ENCODE measurements around the gene ASTN2.

ASTN2 gene

DNA sequence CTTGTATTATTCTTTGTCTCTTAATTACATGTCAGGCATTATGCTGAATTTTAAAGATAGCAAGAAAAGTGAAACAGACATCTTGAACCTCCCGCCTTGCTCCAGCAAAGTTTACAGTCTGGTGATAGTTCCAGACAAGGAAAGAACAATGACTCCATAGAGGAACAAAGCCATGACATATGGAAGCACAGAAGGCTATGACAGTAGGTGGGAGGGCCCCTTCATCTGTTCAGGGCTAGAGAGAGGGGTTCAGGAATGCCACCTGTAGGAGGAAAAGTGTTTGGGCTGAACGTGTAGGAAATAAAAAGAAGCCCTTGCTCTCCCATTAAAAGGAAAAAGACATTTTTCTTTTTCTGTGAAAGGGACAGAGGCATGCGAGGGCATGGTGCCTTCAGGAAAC, 412.2 kb downstream of the ASTN2 start:
- ATAC-seq = no peak

- no peak for ATAC-seq
These were observed 414.0 kb downstream of the ASTN2 start for GRCh38 chr9:117000834-117001233.

DNA sequence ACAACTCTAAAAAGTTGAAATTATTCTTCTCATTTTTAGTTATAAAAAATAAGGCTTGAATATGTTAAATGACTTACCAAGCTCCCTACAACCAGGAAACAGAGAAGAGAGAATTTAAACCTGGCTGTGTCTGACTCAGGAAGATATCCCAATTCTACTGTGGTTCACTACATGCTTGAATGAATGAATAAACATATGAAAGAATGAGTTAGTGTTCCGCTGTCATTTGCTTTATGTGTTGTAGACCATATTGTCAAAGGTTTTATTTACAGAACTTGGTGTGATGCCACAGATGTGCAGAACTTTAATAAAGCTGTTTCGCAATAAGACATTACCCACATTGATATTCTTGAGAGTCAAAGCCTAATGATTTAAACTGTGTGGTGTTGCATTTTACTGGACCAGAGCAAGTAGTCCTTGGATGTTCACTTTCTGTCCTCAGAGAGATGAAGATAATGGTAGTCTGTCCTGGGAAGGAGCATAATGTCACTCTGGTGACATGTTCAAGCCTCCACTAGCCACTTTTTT, 414.6 kb downstream of the ASTN2 start:
- no peak for ATAC-seq

DNA sequence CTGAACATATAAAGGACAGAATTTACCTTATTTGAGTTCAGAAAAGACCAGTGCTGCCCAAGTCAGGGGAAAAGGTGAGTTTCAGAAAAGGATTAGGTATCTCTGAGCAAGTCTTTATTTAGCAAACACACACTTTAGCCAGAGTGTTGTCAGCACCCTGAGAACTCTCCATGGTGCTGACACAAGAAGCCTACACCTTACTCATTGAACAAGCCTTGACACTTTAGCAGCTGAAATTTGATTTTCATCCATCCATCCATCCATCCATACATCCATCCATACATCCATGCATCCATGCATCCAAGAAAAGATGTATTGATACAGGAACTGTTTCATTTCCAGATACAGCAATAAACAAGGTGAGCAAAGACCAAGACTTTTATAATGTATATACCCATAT, 416.6 kb downstream of the ASTN2 start:
- no peak for ATAC-seq

DNA sequence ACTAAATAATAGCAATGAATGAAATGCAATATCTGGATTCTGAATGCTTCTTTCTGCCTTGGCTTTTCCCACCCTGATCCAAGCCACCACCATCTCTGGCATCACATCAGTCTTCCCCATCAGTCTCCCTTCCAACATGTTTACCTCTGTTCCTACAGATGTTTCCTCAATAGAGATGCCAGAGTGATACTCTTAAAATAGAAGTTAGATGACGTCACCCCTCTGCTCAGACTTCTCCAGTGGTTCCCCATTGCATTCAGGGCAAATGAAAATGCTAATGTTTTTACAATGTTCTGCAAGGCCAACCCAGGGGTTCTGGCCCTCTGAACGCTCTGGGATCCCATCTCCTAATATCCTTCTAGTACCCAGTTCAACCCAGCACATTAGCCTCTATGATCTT, 422.0 kb downstream of the ASTN2 start:
- no peak for ATAC-seq

DNA sequence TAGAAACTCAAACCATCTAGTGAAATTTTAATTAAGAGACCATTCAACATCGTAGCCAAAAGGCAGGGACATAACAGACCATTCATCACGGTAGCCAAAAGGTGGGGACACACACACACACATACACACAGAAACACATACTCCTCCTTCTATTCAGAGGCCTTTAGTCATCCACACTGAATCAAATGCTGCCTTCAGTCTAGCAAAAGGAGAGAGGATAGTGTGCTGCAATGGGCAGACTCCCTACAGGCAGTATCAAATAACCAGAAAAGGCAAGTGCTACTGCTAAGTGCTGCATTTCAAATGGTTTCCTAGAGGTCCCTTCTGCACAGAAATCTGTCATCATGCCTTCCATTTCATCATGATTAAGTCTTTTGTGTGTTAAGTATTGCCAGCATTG, 423.8 kb downstream of the ASTN2 start:
- ATAC-seq = no peak

- ATAC-seq = no peak
These were observed 424.3 kb downstream of the ASTN2 start for GRCh38 chr9:116990592-116990991.

GRCh38 chr9:116987721-116988485, 427.0 kb downstream of the ASTN2 start:
- ATAC-seq = no peak

DNA sequence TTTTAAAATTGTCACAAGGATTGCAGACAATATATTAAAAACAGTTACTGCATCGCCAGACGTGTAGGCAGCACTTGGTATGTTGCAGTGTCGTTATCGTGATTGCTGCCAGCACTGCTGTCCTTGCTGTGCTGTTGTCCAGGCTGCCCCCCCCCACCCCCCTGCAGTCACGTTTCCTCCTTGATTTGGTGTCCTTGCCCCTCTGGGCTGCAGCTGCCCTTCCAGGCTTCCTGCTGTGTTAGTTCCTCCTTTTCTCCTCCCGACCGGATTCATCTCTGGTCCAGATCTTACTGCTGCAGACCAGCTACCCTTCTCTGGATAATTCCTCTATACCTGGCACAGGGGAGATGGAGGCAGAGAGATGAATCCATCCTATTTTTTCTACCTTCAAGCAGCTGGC, 428.8 kb downstream of the ASTN2 start:
- ATAC-seq = no peak

DNA sequence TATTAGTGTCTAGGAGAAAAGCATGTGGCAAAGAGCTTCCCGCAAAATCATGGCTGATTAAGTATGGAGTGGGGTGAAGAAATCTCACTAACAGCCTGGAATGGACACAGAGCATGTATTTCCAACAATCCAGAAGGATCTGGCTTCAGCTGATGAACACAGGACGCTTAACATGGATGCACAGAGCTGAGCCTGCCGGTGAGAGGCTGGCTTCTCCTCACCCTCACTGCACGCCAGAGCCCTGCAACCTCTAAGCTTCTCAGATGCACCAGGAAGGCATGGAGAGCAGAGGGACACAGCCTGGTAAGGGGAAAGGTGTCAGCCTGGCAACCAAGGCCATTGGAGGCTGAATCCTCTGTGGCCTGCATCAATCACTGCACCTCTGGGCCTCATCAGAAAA, 429.3 kb downstream of the ASTN2 start:
- no peak for ATAC-seq

DNA sequence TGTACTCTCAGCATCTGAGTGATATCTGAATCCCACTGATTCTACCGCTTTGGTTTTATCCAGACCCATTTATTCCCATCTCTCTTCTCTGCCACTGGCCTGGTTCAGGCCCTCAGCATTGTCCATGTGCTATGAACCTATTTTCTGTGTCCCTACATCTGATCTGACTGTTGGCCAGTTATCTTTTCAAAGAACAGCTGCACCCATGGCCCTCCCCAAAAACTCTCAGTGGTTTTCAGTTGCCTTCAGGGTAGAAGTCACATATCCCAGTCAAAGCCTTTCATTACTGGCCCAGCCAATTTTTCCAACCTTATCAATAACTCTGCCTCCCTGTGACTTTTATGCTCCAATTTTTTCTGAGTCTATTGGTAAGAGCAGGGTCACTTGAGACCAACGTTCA, 430.7 kb downstream of the ASTN2 start:
- no peak for ATAC-seq

DNA sequence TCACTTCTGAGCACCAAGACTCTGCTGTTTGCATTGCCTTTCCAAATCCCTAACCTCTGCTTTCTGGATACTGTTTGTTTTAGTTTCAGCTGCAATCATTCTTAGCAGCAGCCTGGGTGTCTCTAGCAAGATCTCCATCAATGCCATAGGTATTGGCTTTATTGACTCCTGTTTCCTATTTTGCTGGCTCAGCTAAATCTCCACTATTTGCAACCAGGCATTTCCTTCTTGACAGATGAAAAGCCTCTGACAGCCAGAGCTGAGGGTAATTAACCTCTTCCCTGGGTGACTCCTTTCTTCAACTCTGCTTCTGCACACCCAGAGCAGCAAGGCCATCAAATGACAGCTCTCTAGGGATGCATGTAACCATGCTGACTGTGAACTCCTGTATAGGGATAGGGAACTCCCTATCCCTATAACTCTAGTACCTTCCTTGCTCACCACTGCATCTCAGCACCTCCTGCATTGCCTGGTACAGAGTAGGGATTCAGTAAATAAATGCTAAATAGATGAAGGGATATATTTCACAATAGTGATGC, 434.2 kb downstream of the ASTN2 start:
- no peak for ATAC-seq

- no peak for ATAC-seq
These were observed 435.4 kb downstream of the ASTN2 start for GRCh38 chr9:116979456-116979855.

GRCh38 chr9:116978155-116978554, 436.7 kb downstream of the ASTN2 start:
- ATAC-seq = no peak

DNA sequence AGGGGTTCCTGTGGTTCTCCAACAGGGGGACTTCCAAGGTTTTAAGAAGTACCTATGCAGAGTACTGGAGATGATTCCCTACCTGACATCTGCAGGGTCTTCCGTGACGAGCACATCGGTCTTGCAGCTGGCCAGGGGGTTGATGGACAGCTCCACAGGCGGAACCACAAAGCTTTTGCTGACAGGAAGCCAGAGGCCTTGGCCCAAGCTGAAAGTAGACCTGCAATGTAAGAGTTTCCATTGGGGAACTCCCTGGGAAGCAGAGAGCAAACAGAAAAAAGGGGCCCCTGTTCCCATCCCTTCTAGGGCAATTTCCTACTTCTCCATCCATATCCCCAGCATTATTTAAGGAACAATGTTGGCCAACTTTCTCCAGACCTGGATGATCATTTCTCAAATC, 439.7 kb downstream of the ASTN2 start:
- no peak for ATAC-seq

- no peak for ATAC-seq
These were observed 448.7 kb downstream of the ASTN2 start for GRCh38 chr9:116966199-116966598.

DNA sequence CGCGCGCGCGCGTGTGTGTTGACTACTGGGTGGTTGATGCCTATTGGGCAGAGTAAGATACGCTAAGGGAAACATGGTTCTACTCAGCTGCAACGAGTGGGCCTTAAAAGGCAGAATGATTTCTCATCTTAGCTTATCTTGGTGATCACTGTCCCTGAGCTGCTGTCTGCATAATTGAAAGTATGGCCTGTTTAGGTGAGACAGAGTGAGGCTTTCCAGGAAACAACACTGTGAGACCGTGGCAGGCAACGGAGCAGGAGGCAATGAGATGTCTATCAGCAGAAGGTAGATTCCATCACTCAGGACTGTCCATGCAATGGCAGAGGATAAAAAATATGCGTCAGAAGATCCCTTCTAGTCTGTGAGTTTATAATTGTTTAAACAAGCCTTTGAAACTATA, 450.6 kb downstream of the ASTN2 start:
- ATAC-seq = no peak

DNA sequence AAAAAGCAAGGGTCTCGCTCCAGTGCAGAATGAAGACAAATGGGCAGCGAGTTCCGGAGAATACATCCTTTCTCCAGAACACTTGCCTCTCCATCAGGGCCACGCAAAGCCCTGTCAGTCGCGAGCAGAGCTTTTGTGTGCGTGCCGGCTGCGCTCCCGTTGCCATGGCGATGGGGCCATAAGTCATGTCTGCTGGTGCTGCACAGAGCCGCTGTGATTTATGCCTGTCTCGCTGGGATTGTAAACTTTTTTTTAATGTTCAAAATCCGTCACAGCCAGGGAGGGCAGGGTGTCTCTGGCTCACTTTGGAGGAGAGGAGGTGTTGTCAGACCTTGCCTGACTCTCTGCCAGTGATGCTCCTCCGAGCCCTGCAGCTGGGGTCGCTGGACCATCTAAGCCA, 455.0 kb downstream of the ASTN2 start:
- no peak for ATAC-seq

- ATAC-seq = no peak
These were observed 456.0 kb downstream of the ASTN2 start for GRCh38 chr9:116958881-116959280.

GRCh38 chr9:116954731-116955130, 460.1 kb downstream of the ASTN2 start:
- no peak for ATAC-seq

DNA sequence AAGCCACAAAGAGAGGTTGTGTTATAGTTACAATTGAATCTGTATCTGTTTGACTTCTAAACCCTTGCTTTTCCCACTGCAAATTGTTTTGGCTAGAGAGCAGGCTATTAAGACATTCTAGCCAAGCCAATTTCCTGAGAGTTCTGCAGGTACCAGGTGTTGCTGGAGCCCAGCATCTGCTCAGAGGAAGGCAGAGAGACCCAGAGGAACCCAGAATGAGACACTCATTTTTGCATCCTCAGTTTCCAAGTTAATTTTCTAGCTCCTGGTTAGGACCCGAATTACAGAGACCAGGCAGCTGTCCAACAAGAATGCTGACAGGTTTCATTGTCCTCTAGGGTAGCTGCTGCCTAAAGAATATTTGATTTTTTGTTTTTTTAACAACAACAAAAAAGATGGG, 461.6 kb downstream of the ASTN2 start:
- ATAC-seq = no peak

DNA sequence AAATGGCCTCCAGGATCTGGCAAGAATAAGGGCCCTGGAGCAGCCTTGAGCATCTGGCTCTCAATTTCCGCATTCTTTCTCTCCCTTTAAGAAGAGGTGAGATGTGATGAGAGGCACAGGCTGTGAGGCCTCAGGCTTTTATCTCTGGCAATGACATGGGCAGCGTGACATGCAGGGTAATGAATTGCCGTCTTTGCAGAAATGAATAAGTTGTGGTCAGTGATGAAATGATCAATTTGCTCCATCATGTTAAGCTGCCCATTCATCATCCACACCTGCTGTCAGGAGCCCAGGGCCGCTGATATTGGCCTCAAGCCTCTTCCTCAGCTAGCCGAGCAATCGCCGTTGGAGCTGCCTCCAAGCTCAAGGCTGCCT, 462.4 kb downstream of the ASTN2 start:
- ATAC-seq = no peak

DNA sequence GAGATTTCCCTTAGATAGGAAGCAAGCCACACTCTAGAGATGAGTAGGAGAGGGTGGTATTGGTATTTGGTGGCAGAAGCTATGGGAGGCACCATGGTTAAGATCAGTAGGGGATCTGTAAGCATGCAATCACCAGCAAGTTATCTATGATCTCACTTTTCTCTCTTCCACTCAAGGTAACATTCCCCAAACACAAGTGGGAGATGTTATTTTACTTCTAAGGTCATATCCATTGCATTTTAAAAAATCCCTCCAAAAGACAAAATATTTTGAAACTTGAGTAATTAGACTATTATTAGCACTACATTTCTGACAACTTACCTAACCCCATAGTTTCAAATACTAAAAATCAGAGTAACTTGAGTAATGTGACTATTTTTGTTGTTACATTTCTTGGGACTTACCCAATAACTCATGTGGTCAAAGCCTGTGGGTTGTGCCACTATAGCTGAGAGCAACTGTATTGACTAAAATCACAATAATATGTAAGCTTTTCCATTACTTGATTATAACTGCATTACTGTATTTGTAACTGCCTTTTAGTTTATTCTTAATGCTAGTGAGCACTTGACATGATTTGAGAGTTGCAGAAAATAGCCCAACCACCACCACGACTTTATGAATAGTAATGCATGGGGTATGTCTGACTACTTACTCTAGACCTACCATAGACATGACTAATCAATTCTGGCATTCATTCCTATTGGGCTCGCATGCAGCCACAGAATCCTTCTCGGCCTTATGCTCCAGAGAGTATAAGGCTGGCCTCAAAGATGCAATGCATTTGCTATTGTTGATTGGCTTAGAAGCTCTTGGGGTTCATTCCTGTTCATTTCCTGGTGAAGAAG, 463.0 kb downstream of the ASTN2 start:
- ATAC-seq = no peak

- no peak for ATAC-seq
These were observed 469.0 kb downstream of the ASTN2 start for GRCh38 chr9:116945817-116946216.

Data from activated CD4-positive, CD25-positive, alpha-beta regulatory T cell treated with anti-CD3 and anti-CD28 coated beads, Interleukin-2, amount 50 U/mL, for 24 hours (primary cell).